Erythroblast (primary cell): ENCODE data around the gene HAVCR2.

ENCODE experiments used
- GATA1 ChIP-seq: IDR thresholded peaks from 2 replicates; pipeline ENCODE4 v1.6.1; 2011; ENCODE audit warnings: low read depth, mild to moderate bottlenecking, control low read depth, low read length, moderate library complexity
- POLR2A ChIP-seq: IDR thresholded peaks from 2 replicates; pipeline ENCODE4 v1.6.1; 2011; ENCODE audit warnings: mild to moderate bottlenecking, low read length

DNA sequence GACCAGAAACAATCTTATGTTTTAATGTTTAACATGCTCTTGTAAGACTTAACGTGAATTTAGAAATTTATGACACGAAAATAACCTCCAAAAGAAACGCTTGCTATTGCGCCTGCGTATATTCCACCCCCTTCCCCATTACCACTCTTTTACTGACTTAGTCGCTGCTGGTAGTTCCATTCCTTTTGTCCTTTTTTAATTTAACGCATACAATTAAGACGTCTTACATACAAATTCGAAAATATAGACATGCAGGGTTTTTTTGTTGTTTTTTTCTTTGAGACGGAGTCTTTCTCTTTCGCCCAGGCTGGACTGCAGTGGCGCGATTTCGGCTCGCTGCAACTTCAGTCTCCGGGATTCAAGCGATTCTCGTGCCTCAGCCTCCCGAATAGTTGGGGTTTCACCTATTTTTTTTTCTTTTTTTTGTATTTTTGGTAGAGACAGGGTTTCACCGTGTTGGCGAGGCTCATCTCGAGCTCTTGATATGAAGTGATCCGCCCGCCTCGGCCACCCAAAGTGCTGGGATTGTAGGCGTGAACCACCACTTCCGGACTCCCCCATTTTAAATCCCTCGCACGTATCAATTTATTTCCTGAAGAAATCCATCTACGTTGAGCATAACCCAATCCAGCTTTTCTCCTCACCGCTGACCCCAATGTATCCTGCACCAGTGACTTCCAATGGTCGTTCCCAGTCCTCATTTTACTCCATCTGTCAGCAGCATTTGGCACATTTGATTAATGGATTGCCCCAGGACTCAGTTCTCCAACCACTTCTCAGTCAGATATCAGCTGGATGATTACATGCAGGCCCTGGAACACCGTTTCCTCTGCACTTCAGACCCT is 34.5 kb upstream of the HAVCR2 start:
- TF ChIP-seq POLR2A (peak; percentile 85), GATA1 (no peak)
